GM19193 (cell line): ENCODE measurements around the gene TMEM37.

ENCODE experiments used
- POLR2A ChIP-seq: IDR thresholded peaks from 4 replicates; pipeline ENCODE4 v1.6.1; 2011; ENCODE audit not compliant: insufficient read depth, insufficient read length; ENCODE audit errors: extremely low read depth

Gene TMEM37

GRCh38 chr2:119408221-119408619, 23.4 kb upstream of the TMEM37 start:
- TF ChIP-seq POLR2A = no peak

DNA sequence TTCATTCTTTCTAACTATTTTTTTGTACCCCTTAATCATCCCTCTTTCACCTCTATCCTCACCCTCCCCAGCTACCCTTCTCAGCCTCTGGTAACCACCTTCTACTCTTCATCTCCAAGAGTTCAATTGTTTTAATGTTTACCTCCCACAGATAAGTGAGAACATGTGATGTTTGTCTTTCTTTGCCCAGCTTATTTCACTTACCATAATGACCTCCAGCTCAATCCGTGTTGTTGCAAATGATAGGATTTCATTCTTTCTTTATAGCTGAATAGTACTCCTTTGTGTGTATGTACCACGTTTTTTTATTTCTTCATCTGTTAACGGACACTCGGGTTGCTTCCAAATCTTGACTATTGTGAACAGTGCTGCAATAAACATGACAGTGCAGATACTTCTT, 22.1 kb upstream of the TMEM37 start:
- no peak for TF ChIP-seq POLR2A

GRCh38 chr2:119414894-119415293, 16.8 kb upstream of the TMEM37 start:
- TF ChIP-seq POLR2A = no peak

GRCh38 chr2:119415630-119416029, 16.0 kb upstream of the TMEM37 start:
- no peak for TF ChIP-seq POLR2A

GRCh38 chr2:119416299-119416923, 15.2 kb upstream of the TMEM37 start:
- TF ChIP-seq POLR2A = no peak

DNA sequence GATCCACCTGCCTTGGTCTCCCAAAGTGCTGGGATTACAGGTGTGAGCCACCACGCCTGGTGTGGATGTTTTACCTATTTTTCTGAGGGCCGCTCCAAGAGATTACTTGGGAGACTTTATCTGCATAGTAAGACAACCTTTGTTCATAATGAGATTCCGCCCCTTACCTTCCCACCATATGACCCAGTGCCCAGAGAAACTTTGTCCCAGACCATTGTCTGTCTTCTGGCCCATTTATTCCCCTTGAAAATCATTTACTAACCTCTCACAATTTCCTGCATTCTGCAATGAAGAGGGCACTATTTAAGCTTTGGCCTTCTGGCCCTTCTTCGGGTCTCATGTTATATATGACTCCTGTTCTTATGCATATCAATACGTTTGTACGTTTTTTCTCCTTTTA, 13.7 kb upstream of the TMEM37 start:
- no peak for TF ChIP-seq POLR2A

DNA sequence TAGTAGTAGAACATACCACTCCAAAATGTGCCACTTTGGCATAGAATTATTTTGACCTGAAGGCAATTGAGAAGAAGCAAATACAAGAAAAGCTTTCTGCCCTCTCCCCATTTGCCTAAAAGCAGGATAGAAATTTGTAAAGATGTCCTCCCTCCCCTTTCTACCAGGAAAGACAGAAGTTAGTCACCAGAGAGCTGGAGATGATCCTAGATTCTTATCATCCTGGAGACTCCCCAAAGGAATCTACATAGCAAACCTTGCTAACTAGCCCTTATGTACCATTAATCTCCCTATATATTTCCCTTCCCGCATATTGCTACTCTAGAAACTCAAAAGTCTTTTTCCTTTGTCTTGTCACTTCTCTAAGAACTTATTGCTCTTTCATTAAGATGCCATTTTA, 12.6 kb upstream of the TMEM37 start:
- no peak for TF ChIP-seq POLR2A

DNA sequence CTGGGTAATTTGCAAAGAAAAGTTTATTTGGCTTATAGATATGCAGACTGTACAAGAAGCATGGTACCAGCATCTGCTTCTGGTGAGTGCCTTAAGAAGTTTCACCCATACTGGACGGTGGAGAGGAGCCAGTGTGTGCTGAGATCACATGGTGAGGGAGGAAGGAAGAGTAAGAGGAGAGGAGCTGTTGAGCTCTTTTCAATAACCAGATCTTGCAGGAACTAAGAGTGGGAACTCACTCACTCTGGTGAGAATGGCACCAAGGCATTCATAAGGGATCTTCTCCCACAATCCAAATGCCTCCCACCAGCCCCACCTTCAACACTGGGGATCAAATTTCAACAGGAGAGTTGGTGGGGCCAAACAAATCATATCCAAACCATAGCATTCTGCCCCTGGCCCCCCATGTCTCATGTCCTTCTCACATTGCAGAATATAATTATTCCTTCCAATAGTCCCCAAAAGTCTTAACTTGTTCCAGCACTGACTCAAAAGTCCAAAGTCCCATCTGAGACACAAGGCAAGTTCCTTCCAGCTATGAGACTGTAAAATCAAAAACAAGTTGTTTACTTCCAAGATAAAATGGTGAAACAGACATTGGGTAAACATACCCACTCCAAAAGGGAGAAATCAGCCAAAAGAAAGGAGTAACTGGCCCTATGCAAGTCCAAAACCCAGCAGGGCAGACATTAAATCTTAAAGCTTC, 11.7 kb upstream of the TMEM37 start:
- no peak for TF ChIP-seq POLR2A

- no peak for TF ChIP-seq POLR2A
Measured at GRCh38 chr2:119421304-119421703, 10.3 kb upstream of the TMEM37 start.

GRCh38 chr2:119421741-119422140, 9.9 kb upstream of the TMEM37 start:
- TF ChIP-seq POLR2A = no peak

GRCh38 chr2:119422360-119423107, 9.1 kb upstream of the TMEM37 start:
- no peak for TF ChIP-seq POLR2A

DNA sequence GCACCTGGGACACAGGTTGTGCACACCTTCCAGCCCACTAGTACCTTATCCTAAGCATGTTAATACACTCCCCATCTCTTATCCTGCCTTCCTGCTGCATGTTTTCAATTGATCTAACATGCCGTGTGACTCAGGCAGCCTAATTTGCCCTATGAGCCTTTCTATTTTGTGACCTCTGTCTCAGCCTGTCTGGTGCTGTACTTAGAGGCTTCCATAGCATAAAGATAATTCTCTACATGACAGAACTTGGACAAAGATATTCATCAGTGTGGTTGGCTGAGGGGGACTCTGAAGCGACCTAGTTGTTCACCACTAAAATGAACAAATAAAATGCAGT, 8.6 kb upstream of the TMEM37 start:
- TF ChIP-seq POLR2A = no peak

- no peak for TF ChIP-seq POLR2A
Measured at GRCh38 chr2:119423811-119424210, 7.8 kb upstream of the TMEM37 start.

GRCh38 chr2:119424284-119425118, 7.2 kb upstream of the TMEM37 start:
- no peak for TF ChIP-seq POLR2A

DNA sequence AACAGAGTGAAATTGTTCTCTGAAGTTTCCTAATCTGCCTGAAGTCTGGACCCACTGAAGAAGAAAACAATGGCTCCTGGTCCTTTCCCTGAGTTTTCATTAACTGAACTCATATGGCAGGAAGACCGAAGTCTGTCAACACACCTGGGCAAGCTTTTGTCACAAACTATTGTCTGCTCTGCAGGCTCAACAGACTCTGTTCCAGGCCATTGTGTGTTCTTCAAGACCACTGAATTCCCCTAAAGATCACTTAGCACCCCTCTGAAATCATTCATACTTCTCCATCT, 6.6 kb upstream of the TMEM37 start:
- TF ChIP-seq POLR2A = no peak
